Liver (tissue), 9 donors: ENCODE measurements around the gene EPHA6. TPM values are rescaled to one million over a fixed set of nuclear protein-coding genes. Genes with fewer than 3 reads are reported as not detected.

Experiments
- DNase-seq: peaks from one replicate; pipeline ENCODE4 v3.0.0-alpha.2; 2017; ENCODE audit warnings: low spot score
- H3K27ac ChIP-seq, 2 donors: one replicate each; pipeline ENCODE4 v1.7.0; 2013; ENCODE audit warnings: inconsistent platforms in 2 of 2, low read length in 2 of 2, control low read depth in 1 of 2, low read depth in 1 of 2, mild to moderate bottlenecking in 1 of 2
- H3K27me3 ChIP-seq, 4 donors: one replicate each; pipeline versions ENCODE4 v1.6.1 to v1.7.0; 2013; ENCODE audit warnings: low read length in 3 of 4, inconsistent platforms in 1 of 4, mild to moderate bottlenecking in 1 of 4, moderate library complexity in 1 of 4; ENCODE audit not compliant: control insufficient read depth in 4 of 4, insufficient read depth in 4 of 4
- H3K36me3 ChIP-seq, 4 donors: one replicate each; pipeline versions ENCODE4 v1.6.1 to v1.7.0; 2013; ENCODE audit warnings: low read length in 3 of 4, mild to moderate bottlenecking in 3 of 4, low read depth in 1 of 4, moderate library complexity in 1 of 4; ENCODE audit not compliant: control insufficient read depth in 4 of 4, insufficient read depth in 3 of 4
- H3K4me1 ChIP-seq, 4 donors: one replicate each; pipeline versions ENCODE4 v1.6.1 to v1.7.0; 2013; ENCODE audit warnings: low read length in 3 of 4, mild to moderate bottlenecking in 3 of 4, moderate library complexity in 1 of 4; ENCODE audit not compliant: control insufficient read depth in 4 of 4, insufficient read depth in 4 of 4
- H3K4me3 ChIP-seq, 3 donors: one replicate each; pipeline versions ENCODE4 v1.6.1 to v1.7.0; 2013; ENCODE audit warnings: low read length in 3 of 3, control low read depth in 1 of 3, low read depth in 1 of 3, mild to moderate bottlenecking in 1 of 3
- H3K9ac ChIP-seq, 2 donors: one replicate each; pipeline ENCODE4 v1.7.0; 2013; ENCODE audit warnings: low read length in 2 of 2, mild to moderate bottlenecking in 2 of 2, moderate library complexity in 2 of 2, control low read depth in 1 of 2, low read depth in 1 of 2
- H3K9me3 ChIP-seq, 4 donors: one replicate each; pipeline versions ENCODE4 v1.6.1 to v1.7.0; 2013; ENCODE audit warnings: low read length in 3 of 4; ENCODE audit not compliant: control insufficient read depth in 4 of 4
- EGR1 ChIP-seq, 2 donors: IDR thresholded peaks; 2 replicates each; pipeline ENCODE4 v1.6.1; 2016 to 2018; ENCODE audit warnings: antibody characterized with exemption in 2 of 2, low read depth in 2 of 2
- FOXA1 ChIP-seq: IDR thresholded peaks from 2 replicates; pipeline ENCODE4 v1.6.1; 2016; ENCODE audit warnings: antibody characterized with exemption
- FOXA2 ChIP-seq: IDR thresholded peaks from 2 replicates; pipeline ENCODE4 v1.6.1; 2016; ENCODE audit warnings: antibody characterized with exemption
- GABPA ChIP-seq, 2 donors: IDR thresholded peaks in 1 of 2; conservative IDR thresholded peaks in 1 of 2; 2 replicates each; pipeline ENCODE4 v1.6.1; 2016; ENCODE audit warnings: antibody characterized with exemption in 2 of 2, mild to moderate bottlenecking in 1 of 2, moderate library complexity in 1 of 2
- HNF4A ChIP-seq, 2 donors: conservative IDR thresholded peaks; 2 replicates each; pipeline ENCODE4 v1.6.1; 2016; ENCODE audit warnings: antibody characterized with exemption in 2 of 2, mild to moderate bottlenecking in 2 of 2
- HNF4G ChIP-seq: IDR thresholded peaks from 2 replicates; pipeline ENCODE4 v1.6.1; 2016; ENCODE audit warnings: antibody characterized with exemption
- JUND ChIP-seq, 2 donors: IDR thresholded peaks; 2 replicates each; pipeline ENCODE4 v1.6.1; 2016; ENCODE audit warnings: antibody characterized with exemption in 2 of 2
- NR2F2 ChIP-seq: IDR thresholded peaks from 2 replicates; pipeline ENCODE4 v1.6.1; 2016; ENCODE audit warnings: antibody characterized with exemption
- RAD21 ChIP-seq, 2 donors: IDR thresholded peaks; 2 replicates each; pipeline ENCODE4 v1.6.1; 2016; ENCODE audit warnings: antibody characterized with exemption in 2 of 2, mild to moderate bottlenecking in 2 of 2
- RXRA ChIP-seq, 2 donors: IDR thresholded peaks; 2 replicates each; pipeline ENCODE4 v1.6.1; 2017 to 2018; ENCODE audit warnings: antibody characterized with exemption in 2 of 2, mild to moderate bottlenecking in 1 of 2
- SP1 ChIP-seq: IDR thresholded peaks from 2 replicates; pipeline ENCODE4 v1.6.1; 2018; ENCODE audit warnings: antibody characterized with exemption, mild to moderate bottlenecking
- TAF1 ChIP-seq: conservative IDR thresholded peaks from 2 replicates; pipeline ENCODE4 v1.6.1; 2016; ENCODE audit warnings: antibody characterized with exemption, mild to moderate bottlenecking
- YY1 ChIP-seq: IDR thresholded peaks from 2 replicates; pipeline ENCODE4 v1.6.1; 2016; ENCODE audit warnings: antibody characterized with exemption, mild to moderate bottlenecking
- WGBS: extraction: QIAGEN DNeasy Blood & Tissue Kit; methylation state at CpG from one replicate; pipeline ENCODE4 v1.1.7; 2013; 5-methylcytosine and 5-hydroxymethylcytosine counted together
- polyA plus RNA-seq, 2 donors: library from polyadenylated mRNA; stranded (reverse) in 1 of 2; unstranded in 1 of 2; fragments of 200-250 nt in 1 of 2; fragments of >200 nt in 1 of 2; fragmentation: Nextera tagmentation in 1 of 2; extraction: Ambion mirVana in 1 of 2; gene quantifications; one replicate each; pipeline versions ENCODE4 v1.2.1 to v1.2.3, GENCODE V29; 2013 to 2015
- total RNA-seq, 2 donors: library from RNA; depleted of rRNA; stranded (reverse); fragments of >200 nt; gene quantifications; one replicate each; pipeline ENCODE4 v1.2.3, GENCODE V29; 2014
- TF ChIP-seq, protein P1 (sequence below): IDR thresholded peaks from 2 replicates; pipeline ENCODE4 v1.6.1; 2016; ENCODE audit warnings: antibody characterized with exemption
- TF ChIP-seq, protein P2 (sequence below): IDR thresholded peaks from 2 replicates; pipeline ENCODE4 v1.6.1; 2016; ENCODE audit warnings: antibody characterized with exemption
- TF ChIP-seq, protein P3 (sequence below): IDR thresholded peaks from 2 replicates; pipeline ENCODE4 v1.6.1; 2016; ENCODE audit warnings: antibody characterized with exemption, mild to moderate bottlenecking
- TF ChIP-seq, protein P4 (sequence below): IDR thresholded peaks from 2 replicates; pipeline ENCODE4 v1.6.1; 2016; ENCODE audit warnings: antibody characterized with exemption
- TF ChIP-seq, protein P5 (sequence below): fragments of 150-350 bp; IDR thresholded peaks from 2 replicates; pipeline ENCODE4 v1.5.1; 2017; ENCODE audit warnings: improper control_type of control experiment, low read depth, low read length; ENCODE audit not compliant: missing input control
- donor health status: healthy.
- donor health status: healthy.
- donor health status: healthy.
- donor health status: healthy.
- donor health status: healthy.

Gene EPHA6
- total and polyA plus RNA-seq, 4 donors, result 0.05 to 0.17 (median 0.05) TPM; not detected in 1

DNA sequence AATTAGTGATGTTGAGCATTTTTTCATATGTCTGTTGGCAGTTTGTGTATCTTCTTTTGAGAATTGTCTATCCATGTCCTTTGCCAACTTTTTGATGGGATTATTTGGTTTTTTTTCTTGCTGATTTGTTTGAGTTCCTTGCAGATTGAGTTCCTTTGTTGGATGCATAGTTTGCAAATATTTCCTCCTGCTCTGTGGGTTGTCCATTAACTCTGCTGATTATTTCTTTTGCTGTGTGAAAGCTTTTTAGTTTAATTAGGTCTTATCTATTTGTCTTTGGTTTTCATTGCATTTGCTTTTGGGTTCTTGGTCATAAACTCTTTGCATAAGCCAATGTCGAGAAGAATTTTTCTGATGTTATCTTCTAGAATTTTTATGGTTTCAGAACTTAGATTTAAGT lies 414.6 kb downstream of the EPHA6 start (continued):
- TF ChIP-seq, protein P1, sequence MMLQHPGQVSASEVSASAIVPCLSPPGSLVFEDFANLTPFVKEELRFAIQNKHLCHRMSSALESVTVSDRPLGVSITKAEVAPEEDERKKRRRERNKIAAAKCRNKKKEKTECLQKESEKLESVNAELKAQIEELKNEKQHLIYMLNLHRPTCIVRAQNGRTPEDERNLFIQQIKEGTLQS, result no peak
- TF ChIP-seq SP1 (no peak), TAF1 (no peak)

DNA sequence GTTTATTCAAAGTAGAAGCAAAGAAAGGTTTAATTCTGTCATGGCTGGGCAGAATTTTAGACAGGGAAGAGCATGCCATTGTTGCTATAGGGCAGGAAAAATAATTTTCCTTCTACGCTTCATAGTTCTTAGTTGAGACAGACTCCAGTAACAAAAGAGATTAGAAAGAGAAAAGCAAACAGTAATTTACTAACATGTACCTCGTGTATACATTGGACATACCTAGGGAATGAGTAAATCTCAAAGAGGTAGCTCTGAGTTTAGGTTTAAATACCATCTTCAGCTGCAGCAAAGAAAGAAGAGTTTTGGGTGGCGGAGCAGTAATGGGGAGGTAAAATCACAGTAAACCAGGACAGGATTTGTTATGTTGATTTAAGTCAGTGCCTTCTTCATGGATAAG lies 416.1 kb downstream of the EPHA6 start:
- Histone ChIP-seq H3K9ac (no peak overlapping the region), H3K36me3 (no peaks in the 10 kb centered on the region), H3K27me3 (no peaks in the 10 kb centered on the region), H3K27ac (no peak overlapping the region), H3K4me3 (no peak overlapping the region), H3K4me1 (no peaks in the 10 kb centered on the region), H3K9me3 (no peaks in the 10 kb centered on the region)
- TF ChIP-seq, protein P2, sequence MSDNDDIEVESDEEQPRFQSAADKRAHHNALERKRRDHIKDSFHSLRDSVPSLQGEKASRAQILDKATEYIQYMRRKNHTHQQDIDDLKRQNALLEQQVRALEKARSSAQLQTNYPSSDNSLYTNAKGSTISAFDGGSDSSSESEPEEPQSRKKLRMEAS, result no peak
- TF ChIP-seq YY1 (no peak), EGR1 (IDR thresholded peaks at IDR 0.05; ENCODE audit: low read depth in 2 of 2) (no peak), NR2F2 (no peak), HNF4A (conservative IDR thresholded peaks at IDR 0.05) (no peak), RXRA (IDR thresholded peaks at IDR 0.05) (no peak), FOXA1 (no peak), FOXA2 (no peak), GABPA (IDR thresholded peaks at IDR 0.05 in 1 of 2, conservative IDR thresholded peaks at IDR 0.05 in 1 of 2) (no peak), HNF4G (no peak), SP1 (no peak), RAD21 (IDR thresholded peaks at IDR 0.05) (no peak), JUND (IDR thresholded peaks at IDR 0.05) (no peak), TAF1 (no peak)
- TF ChIP-seq, protein P3, sequence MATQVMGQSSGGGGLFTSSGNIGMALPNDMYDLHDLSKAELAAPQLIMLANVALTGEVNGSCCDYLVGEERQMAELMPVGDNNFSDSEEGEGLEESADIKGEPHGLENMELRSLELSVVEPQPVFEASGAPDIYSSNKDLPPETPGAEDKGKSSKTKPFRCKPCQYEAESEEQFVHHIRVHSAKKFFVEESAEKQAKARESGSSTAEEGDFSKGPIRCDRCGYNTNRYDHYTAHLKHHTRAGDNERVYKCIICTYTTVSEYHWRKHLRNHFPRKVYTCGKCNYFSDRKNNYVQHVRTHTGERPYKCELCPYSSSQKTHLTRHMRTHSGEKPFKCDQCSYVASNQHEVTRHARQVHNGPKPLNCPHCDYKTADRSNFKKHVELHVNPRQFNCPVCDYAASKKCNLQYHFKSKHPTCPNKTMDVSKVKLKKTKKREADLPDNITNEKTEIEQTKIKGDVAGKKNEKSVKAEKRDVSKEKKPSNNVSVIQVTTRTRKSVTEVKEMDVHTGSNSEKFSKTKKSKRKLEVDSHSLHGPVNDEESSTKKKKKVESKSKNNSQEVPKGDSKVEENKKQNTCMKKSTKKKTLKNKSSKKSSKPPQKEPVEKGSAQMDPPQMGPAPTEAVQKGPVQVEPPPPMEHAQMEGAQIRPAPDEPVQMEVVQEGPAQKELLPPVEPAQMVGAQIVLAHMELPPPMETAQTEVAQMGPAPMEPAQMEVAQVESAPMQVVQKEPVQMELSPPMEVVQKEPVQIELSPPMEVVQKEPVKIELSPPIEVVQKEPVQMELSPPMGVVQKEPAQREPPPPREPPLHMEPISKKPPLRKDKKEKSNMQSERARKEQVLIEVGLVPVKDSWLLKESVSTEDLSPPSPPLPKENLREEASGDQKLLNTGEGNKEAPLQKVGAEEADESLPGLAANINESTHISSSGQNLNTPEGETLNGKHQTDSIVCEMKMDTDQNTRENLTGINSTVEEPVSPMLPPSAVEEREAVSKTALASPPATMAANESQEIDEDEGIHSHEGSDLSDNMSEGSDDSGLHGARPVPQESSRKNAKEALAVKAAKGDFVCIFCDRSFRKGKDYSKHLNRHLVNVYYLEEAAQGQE, result no peak
- TF ChIP-seq, protein P1, result no peak
- TF ChIP-seq, protein P4, sequence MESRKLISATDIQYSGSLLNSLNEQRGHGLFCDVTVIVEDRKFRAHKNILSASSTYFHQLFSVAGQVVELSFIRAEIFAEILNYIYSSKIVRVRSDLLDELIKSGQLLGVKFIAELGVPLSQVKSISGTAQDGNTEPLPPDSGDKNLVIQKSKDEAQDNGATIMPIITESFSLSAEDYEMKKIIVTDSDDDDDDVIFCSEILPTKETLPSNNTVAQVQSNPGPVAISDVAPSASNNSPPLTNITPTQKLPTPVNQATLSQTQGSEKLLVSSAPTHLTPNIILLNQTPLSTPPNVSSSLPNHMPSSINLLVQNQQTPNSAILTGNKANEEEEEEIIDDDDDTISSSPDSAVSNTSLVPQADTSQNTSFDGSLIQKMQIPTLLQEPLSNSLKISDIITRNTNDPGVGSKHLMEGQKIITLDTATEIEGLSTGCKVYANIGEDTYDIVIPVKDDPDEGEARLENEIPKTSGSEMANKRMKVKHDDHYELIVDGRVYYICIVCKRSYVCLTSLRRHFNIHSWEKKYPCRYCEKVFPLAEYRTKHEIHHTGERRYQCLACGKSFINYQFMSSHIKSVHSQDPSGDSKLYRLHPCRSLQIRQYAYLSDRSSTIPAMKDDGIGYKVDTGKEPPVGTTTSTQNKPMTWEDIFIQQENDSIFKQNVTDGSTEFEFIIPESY, result no peak
- TF ChIP-seq, protein P5, sequence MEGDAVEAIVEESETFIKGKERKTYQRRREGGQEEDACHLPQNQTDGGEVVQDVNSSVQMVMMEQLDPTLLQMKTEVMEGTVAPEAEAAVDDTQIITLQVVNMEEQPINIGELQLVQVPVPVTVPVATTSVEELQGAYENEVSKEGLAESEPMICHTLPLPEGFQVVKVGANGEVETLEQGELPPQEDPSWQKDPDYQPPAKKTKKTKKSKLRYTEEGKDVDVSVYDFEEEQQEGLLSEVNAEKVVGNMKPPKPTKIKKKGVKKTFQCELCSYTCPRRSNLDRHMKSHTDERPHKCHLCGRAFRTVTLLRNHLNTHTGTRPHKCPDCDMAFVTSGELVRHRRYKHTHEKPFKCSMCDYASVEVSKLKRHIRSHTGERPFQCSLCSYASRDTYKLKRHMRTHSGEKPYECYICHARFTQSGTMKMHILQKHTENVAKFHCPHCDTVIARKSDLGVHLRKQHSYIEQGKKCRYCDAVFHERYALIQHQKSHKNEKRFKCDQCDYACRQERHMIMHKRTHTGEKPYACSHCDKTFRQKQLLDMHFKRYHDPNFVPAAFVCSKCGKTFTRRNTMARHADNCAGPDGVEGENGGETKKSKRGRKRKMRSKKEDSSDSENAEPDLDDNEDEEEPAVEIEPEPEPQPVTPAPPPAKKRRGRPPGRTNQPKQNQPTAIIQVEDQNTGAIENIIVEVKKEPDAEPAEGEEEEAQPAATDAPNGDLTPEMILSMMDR, result no peak
- no peak for DNase-seq
- WGBS, result 62% methylated on average over 3 of the region's 3 CpGs
